NCI-H510A (cell line): Measurements from ENCODE around the gene ANKS1B.

Experiments used
- DNase-seq: peaks from one replicate; lab custom pipeline; 2025; lab: John Stamatoyannopoulos, UW

The ANKS1B gene

GRCh38 chr12:98730412-98730811 is 1254.3 kb downstream of the ANKS1B start:
- DNase-seq: no peak

GRCh38 chr12:98727196-98727595 is 1257.5 kb downstream of the ANKS1B start:
- DNase-seq: no peak

GRCh38 chr12:98725476-98726247 is 1259.1 kb downstream of the ANKS1B start:
- DNase-seq: no peak

GRCh38 chr12:98724384-98725155 is 1260.2 kb downstream of the ANKS1B start:
- DNase-seq: no peak

- DNase-seq: no peak
Measured at GRCh38 chr12:98721204-98721702, 1263.5 kb downstream of the ANKS1B start.

- DNase-seq: no peak
Measured at GRCh38 chr12:98719515-98720504, 1264.9 kb downstream of the ANKS1B start.

- no peak for DNase-seq
Measured at GRCh38 chr12:98714426-98714825, 1270.3 kb downstream of the ANKS1B start.

GRCh38 chr12:98709022-98709421 is 1275.7 kb downstream of the ANKS1B start:
- no peak for DNase-seq

- no peak for DNase-seq
Measured at GRCh38 chr12:98701166-98701565, 1283.6 kb downstream of the ANKS1B start.

GRCh38 chr12:98699586-98699985 is 1285.2 kb downstream of the ANKS1B start:
- DNase-seq: no peak

GRCh38 chr12:98698603-98699463 is 1285.9 kb downstream of the ANKS1B start:
- peak; percentile 31 for DNase-seq

GRCh38 chr12:98697209-98697608 is 1287.5 kb downstream of the ANKS1B start:
- DNase-seq: no peak

GRCh38 chr12:98696036-98696646 is 1288.6 kb downstream of the ANKS1B start:
- DNase-seq: no peak

- no peak for DNase-seq
Measured at GRCh38 chr12:98691351-98691750, 1293.4 kb downstream of the ANKS1B start.

GRCh38 chr12:98686603-98687002 is 1298.1 kb downstream of the ANKS1B start:
- DNase-seq: no peak
